Loucy (cell line): ENCODE measurements around the gene AGAP1.

Experiments used
- H2AFZ ChIP-seq: fragments of 200-600 bp; sonication (generic); 2 replicates; pipeline ENCODE4 v1.6.0; 2016; ENCODE audit warnings: antibody characterized with exemption, mild to moderate bottlenecking, low read length, moderate library complexity
- H3F3A ChIP-seq: fragments of 200-600 bp; 2 replicates; pipeline ENCODE4 v1.6.0; 2016; ENCODE audit warnings: antibody characterized with exemption, low read depth, mild to moderate bottlenecking
- H3K27me3 ChIP-seq: fragments of 200-600 bp; sonication (generic); 2 replicates; pipeline ENCODE4 v1.6.1; 2014; ENCODE audit warnings: low read length, mild to moderate bottlenecking; ENCODE audit not compliant: insufficient read depth, poor library complexity, severe bottlenecking
- H3K36me3 ChIP-seq: fragments of 200-600 bp; sonication (generic); 2 replicates; pipeline ENCODE4 v1.6.1; 2016; ENCODE audit warnings: low read length; ENCODE audit not compliant: insufficient read depth
- H3K4me1 ChIP-seq: fragments of 200-600 bp; sonication (generic); 2 replicates; pipeline ENCODE4 v1.5.1; 2014; ENCODE audit warnings: low read length, mild to moderate bottlenecking; ENCODE audit not compliant: insufficient read depth, poor library complexity, severe bottlenecking
- H3K4me2 ChIP-seq: fragments of 200-600 bp; sonication (generic); 2 replicates; pipeline ENCODE4 v1.6.0; 2014; ENCODE audit warnings: antibody characterized with exemption, low read length, low read depth, mild to moderate bottlenecking; ENCODE audit not compliant: poor library complexity, severe bottlenecking
- H3K4me3 ChIP-seq: fragments of 200-600 bp; sonication (generic); 2 replicates; pipeline ENCODE4 v1.5.1; 2014; ENCODE audit warnings: low read length, mild to moderate bottlenecking, mixed read lengths; ENCODE audit not compliant: poor library complexity, severe bottlenecking
- H3K79me2 ChIP-seq: fragments of 200-600 bp; sonication (generic); 2 replicates; pipeline ENCODE4 v1.6.1; 2014; ENCODE audit warnings: low read length; ENCODE audit not compliant: insufficient read depth
- H3K9ac ChIP-seq: fragments of 200-600 bp; sonication (generic); 2 replicates; pipeline ENCODE4 v1.6.0; 2014; ENCODE audit warnings: mild to moderate bottlenecking, low read depth, low read length, moderate library complexity; ENCODE audit not compliant: poor library complexity, severe bottlenecking
- H3K9me2 ChIP-seq: fragments of 200-600 bp; sonication (generic); replicated peaks from 2 replicates; pipeline ENCODE4 v1.6.1; 2016; ENCODE audit warnings: low read depth, low read length, mixed read lengths
- H3K9me3 ChIP-seq: fragments of 200-600 bp; sonication (generic); 2 replicates; pipeline ENCODE4 v1.6.1; 2014; ENCODE audit warnings: mild to moderate bottlenecking, antibody characterized with exemption, low read length, low read depth; ENCODE audit not compliant: insufficient read depth
- H4K20me1 ChIP-seq: fragments of 200-600 bp; sonication (generic); 2 replicates; pipeline ENCODE4 v1.6.0; 2014; ENCODE audit warnings: antibody characterized with exemption, low read length, mild to moderate bottlenecking; ENCODE audit not compliant: insufficient read depth, poor library complexity, severe bottlenecking
- EZH2phosphoT487 ChIP-seq: fragments of 200-600 bp; IDR thresholded peaks from 2 replicates; pipeline ENCODE4 v1.6.1; 2018; ENCODE audit warnings: antibody characterized with exemption, mild to moderate bottlenecking, moderate library complexity, borderline replicate concordance
- TF ChIP-seq, protein P1 (sequence below): fragments of 200-600 bp; sonication (generic); conservative IDR thresholded peaks from 2 replicates; pipeline ENCODE4 v1.5.1; 2014; ENCODE audit warnings: mild to moderate bottlenecking, antibody characterized with exemption, low read length

AGAP1 gene

DNA sequence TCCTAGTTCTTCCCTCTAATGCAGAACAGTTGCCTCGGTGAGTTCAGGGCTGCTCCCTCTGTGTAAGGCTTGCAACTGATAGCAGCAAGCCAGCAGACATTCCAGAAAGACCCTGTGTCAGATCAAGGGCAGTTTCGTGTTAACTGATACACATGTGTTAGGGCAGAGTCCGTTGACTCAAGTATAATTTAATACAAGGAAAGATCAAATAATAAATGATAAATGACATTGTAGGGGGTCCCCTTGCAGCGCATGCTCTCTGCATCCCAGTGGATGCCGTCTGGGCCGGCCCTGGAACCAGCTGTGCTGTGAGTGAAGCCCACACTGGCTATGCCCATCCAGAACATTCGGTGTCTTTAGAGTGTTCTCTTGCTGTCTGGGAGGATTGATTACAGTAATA lies 180.3 kb downstream of the AGAP1 start:
- H3K4me1 ChIP-seq: peaks cover 26% of the 10 kb centered on the region
- peak overlapping the region; percentile 83 for H3K4me2 ChIP-seq
- peak overlapping the region; percentile 67 for H3K4me3 ChIP-seq
- H2AFZ ChIP-seq: no peak overlapping the region
- H3F3A ChIP-seq: no peaks in the 10 kb centered on the region
- H3K9ac ChIP-seq: peak overlapping the region; percentile 21
- peaks cover 73% of the 10 kb centered on the region for H3K79me2 ChIP-seq
- no peaks in the 10 kb centered on the region for H3K9me3 ChIP-seq
- H3K9me2 ChIP-seq: no peaks in the 10 kb centered on the region
- H3K27me3 ChIP-seq: no peaks in the 10 kb centered on the region
- no peaks in the 10 kb centered on the region for H4K20me1 ChIP-seq
- no peak for TF ChIP-seq EZH2phosphoT487
- TF ChIP-seq, protein P1, sequence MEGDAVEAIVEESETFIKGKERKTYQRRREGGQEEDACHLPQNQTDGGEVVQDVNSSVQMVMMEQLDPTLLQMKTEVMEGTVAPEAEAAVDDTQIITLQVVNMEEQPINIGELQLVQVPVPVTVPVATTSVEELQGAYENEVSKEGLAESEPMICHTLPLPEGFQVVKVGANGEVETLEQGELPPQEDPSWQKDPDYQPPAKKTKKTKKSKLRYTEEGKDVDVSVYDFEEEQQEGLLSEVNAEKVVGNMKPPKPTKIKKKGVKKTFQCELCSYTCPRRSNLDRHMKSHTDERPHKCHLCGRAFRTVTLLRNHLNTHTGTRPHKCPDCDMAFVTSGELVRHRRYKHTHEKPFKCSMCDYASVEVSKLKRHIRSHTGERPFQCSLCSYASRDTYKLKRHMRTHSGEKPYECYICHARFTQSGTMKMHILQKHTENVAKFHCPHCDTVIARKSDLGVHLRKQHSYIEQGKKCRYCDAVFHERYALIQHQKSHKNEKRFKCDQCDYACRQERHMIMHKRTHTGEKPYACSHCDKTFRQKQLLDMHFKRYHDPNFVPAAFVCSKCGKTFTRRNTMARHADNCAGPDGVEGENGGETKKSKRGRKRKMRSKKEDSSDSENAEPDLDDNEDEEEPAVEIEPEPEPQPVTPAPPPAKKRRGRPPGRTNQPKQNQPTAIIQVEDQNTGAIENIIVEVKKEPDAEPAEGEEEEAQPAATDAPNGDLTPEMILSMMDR: no peak
- no peaks in the 10 kb centered on the region for H3K36me3 ChIP-seq

DNA sequence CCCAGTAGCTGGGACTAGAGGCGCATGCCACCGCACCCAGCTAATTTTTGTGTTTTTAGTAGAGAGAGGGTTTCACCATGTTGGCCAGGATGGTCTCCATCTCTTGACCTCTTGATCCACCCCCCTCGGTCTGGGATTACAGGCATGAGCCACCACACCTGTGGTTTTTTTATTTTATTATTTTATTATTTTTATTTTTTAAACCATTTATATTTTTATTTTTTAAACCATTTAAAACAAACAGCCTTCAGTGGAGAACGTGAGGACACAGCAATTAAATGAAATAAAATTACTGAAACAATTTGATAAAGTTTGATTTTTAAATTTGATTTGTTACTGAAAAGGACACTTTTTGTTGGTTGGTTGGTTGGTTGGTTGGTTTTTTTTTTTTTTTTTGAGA lies 181.0 kb downstream of the AGAP1 start:
- Histone ChIP-seq H3F3A (no peaks in the 10 kb centered on the region), H3K9ac (no peak overlapping the region), H3K36me3 (no peaks in the 10 kb centered on the region), H3K9me3 (no peaks in the 10 kb centered on the region), H2AFZ (no peak overlapping the region), H4K20me1 (no peaks in the 10 kb centered on the region), H3K27me3 (no peaks in the 10 kb centered on the region), H3K4me1 (peaks cover 26% of the 10 kb centered on the region), H3K79me2 (peaks cover 80% of the 10 kb centered on the region), H3K4me2 (no peak overlapping the region), H3K4me3 (no peak overlapping the region), H3K9me2 (no peaks in the 10 kb centered on the region)
- TF ChIP-seq, protein P1: no peak
- no peak for TF ChIP-seq EZH2phosphoT487

GRCh38 chr2:235675678-235676535 lies 182.1 kb downstream of the AGAP1 start:
- TF ChIP-seq, protein P1: 0 out of 2 replicates have a peak, but pooled peaks have one; percentile 25
- TF ChIP-seq EZH2phosphoT487: no peak
- Histone ChIP-seq H3K36me3 (no peaks in the 10 kb centered on the region), H3K27me3 (no peaks in the 10 kb centered on the region), H3K79me2 (peaks cover 89% of the 10 kb centered on the region), H3K9me3 (no peaks in the 10 kb centered on the region), H3K9ac (no peak overlapping the region), H4K20me1 (no peaks in the 10 kb centered on the region), H3K4me2 (peak overlapping the region; percentile 28), H3K4me3 (peak overlapping the region; percentile 24), H2AFZ (no peak overlapping the region), H3F3A (no peaks in the 10 kb centered on the region), H3K9me2 (no peaks in the 10 kb centered on the region), H3K4me1 (peaks cover 26% of the 10 kb centered on the region)
